ENCODE results near the gene TBC1D9.

- no peak for TF ChIP-seq CTCF (IDR thresholded peaks at IDR 0.05)
- TF ChIP-seq SIN3A (IDR thresholded peaks at IDR 0.05; ENCODE audit: borderline replicate concordance, insufficient read depth, low read depth, low read length) = no peak
Observed at GRCh38 chr4:140666889-140667614, 89.1 kb downstream of the TBC1D9 start.
